Skin of body (tissue), 2 donors: Measurements from ENCODE around the gene CHRM2. TPM values are rescaled to one million over a fixed set of nuclear protein-coding genes. Genes with fewer than 3 reads are reported as not detected.

ENCODE experiments used
- DNase-seq: peaks from one replicate; lab custom pipeline; 2025; lab: John Stamatoyannopoulos, UW
- total RNA-seq: library from RNA; depleted of rRNA; stranded (reverse); fragments of >200 nt; gene quantifications from one replicate; pipeline ENCODE4 v1.2.3, GENCODE V29; 2014

CHRM2 gene
- total RNA-seq, 1 donor from 2014 or later: 0.20 TPM

DNA sequence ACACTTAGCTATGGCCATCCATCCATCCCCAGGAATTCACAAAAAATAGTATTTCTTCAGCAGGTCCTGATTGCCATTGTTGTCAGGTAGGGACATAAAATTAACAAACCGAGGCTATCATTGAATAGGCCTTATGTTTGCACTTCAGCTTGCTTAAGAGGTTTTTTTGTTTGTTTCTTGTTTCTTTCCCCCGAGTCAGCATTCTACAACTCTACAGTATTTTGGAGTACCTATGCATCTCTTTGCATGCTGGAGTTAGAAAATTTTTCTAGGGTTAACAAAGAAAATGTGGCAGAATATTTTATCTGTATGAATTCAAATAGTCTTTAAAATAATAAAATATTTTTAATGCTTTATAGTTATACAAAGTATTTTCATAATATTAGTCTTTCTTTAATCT lies 26.3 kb downstream of the CHRM2 start:
- DNase-seq: no peak

DNA sequence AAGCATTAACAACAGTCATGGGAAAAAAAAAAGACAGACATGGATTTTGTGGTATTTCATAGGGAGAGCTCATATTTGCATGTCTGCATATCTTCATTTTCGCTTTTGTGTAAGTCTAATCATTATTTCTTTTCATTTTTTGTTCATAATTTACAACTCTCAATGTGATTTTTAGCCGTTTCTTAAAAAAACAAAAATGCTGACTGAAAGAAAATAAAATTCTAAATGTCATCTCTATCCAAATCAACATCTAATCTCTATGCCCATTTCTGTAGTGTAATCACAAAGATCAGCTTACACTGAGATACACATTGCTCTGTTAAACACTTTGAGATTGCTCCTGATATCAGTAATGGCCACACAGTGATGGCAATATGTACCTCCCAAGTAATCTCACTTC lies 29.2 kb downstream of the CHRM2 start:
- DNase-seq: no peak

DNA sequence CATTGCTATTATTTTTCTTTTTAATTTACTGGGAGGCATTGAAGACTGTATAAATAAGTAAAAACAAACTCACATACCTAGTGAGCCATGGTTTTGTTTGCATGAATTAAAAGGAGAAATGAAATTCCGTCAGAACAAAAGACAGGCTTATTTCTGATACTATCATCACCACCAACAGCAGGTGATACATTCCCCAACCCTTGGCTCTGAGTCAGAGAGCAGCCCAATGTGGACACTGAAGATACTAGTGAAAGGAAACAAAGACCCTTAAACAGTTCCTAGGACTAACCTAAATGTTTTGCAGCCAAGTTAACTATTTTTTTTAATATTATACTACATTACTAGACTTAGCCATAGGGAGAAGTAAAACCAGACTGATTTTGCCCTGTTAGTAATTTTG lies 31.6 kb downstream of the CHRM2 start:
- no peak for DNase-seq

DNA sequence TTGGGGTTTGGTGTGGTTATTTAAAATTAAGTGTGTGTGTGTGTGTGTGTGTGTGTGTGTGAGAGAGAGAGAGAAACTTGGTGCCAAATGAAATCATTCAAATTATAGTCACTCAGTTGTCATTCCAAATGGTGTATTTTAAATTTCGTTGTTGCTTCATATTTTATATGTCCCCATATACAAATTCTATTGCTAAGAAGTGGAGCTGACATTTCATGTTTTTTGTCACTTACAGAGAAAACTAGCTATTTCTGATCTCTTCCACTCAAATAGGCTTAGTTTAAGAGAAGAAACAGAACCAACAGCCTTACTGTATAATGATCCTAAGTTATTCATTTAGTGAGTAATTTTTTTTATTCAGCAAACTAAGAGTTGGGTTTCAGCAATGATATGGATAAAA lies 42.3 kb downstream of the CHRM2 start:
- no peak for DNase-seq

DNA sequence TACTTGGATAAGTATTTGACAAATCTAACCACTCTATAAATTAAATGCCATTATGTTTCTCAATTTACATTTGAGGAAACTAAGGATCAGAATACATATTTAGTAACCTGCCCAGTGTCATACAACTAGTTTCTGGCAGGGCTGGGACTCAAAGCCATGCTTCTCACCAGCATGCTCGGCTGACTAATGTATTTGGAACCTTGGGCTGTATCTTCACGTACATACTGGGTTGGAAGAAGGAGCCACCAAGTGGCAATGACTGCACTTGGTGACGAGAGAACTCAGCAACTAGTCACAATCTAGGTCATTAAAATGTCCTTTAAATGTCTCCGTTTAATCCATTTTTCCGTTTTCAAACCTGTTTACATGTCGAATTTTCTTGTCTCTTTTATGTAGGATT lies 42.9 kb downstream of the CHRM2 start:
- DNase-seq: no peak

DNA sequence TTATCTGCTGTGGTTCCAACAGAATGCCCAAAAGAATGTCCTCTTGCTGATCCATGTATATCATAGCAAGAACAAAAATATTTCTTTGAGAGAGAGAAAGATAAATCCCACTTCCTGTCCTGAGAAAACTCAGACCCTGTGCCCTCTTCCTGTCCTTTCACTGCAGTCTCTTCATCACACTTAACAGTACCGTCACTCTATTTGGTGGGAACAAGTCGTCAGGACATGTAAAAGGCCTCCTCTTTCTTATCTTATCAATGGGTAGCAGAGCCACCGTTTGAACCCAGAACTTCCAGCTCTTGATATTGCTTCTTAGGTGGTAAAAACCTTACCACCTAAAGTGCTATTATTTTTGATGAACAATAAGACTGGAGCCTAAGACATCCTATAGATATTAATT lies 43.9 kb downstream of the CHRM2 start:
- DNase-seq: no peak

DNA sequence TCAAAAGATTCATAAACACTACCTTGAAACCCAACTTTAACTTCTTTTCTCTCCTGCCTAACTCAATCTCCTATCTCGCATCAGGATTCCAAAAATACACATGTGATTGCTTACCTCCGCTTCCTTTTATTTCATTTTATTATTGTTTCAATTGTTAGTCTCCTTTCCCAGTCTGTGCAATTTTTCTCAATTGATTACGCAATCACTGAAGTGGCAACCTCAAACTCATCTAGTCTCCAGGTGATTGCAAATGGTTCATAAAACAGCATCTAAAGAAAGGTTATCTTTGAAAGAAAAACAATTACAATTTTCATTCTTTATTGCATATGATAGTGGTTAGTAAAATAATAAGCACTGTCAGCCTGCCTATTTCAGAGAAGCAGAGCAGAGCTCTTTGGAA lies 45.6 kb downstream of the CHRM2 start:
- no peak for DNase-seq

DNA sequence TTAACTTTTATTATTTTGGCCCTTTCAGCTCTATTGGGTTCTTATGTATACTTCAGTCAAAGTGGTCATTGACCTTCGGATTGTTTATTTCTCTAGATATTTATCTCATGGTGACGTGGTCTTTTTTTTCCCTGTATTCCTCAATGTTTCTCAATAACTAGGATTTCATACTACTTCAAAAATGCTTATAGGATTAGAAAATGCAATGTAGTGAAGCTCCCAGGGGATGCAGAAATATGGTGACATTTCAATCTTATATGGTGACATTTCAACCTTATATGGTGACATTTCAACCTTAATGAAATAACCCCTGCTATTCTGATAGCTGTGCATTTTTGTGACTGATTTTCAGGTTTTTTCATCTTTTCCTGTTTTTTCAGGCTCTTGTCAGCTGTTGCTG lies 51.4 kb downstream of the CHRM2 start:
- DNase-seq: no peak

DNA sequence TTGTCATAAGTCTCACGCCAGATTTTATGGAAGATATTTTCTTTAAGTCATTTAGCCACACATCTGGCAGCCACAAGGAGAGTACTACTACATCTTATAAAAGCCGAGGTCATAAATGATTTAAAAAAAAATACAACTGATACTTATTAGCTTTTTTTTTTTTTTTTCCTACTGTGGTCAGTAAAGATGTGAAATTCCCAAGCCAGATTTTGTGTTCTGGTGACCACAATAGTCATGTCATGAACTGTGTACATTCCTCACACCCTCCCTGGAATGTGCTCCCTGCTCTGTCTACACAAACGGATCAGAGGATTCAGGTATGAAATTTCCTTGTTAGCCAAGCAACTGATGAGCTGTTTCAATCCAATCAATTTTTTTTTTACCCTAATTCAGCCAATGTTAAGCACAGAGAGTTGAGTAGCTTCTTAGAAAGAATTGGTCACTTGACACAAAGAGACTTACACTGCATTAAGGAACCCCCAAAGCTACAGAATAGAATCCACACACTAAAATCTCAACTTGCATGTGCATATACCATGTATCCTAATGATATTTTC lies 54.7 kb downstream of the CHRM2 start:
- DNase-seq: no peak

DNA sequence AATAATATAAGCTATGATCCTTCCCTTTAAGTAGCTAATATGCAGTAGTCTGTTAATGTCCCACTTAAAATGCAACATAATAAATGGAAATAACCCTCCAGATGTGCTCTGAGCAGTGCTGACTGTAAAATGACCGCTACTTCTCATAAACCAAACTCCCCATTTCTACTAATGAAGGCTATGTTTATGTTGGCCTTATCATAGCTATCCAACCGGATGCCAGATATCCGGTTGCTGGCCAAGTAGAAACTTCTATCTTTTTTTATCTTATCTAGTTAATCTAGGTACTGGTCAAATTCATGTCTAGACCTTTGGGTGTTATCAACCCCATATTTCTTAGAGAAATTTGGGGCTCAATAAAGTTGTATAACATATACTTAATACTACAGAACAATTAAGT lies 56.6 kb downstream of the CHRM2 start:
- DNase-seq: no peak

DNA sequence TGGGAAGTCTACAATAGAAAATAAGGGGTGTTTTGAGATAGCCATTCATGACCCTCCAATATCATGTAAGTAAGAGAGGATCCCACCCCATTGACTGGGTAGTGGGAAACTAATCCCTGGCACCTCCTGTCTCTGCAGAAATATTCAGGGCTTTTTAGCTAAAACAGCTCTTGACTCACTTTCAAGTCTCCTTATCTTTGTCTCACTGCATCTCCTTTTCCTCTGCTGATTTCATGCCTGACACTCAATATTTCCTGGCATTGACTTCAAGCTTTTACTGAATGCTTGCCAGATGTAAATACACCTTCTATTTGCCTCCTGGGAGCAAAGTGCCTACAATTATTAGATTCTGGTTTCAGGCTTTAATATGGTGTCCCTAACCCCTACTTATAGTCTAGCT lies 57.1 kb downstream of the CHRM2 start:
- no peak for DNase-seq

DNA sequence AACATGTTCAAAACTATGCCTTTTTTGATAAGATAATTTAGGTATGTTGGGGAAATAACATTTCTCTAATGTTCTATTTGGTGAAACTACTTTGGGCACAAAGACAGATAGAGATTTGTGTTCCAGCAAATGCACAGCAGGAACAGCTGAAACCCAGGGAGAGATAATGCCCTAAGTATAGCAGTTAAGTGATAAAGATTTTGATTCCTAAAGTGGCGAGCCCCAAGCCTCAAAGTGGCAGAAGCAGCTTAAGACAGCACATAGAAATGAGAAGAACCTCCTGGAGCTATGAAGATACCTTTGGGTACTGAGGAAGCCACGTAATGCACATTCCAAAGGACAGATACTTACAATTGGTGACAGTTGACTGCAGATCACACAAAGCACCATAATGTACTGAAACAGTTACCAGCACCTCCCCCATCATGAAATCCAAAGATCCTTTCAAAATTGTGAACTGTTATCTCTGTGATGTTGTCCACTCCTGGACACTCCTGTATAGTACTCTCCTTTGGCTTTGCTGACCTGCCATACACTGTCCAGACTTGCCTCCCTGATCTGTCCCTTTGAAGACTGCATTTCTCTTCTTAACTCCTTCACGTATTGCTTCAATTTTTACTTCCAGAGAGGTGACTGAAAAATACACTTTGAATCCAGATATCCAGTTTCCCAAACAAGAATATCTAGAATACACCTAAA lies 62.9 kb downstream of the CHRM2 start:
- no peak for DNase-seq

DNA sequence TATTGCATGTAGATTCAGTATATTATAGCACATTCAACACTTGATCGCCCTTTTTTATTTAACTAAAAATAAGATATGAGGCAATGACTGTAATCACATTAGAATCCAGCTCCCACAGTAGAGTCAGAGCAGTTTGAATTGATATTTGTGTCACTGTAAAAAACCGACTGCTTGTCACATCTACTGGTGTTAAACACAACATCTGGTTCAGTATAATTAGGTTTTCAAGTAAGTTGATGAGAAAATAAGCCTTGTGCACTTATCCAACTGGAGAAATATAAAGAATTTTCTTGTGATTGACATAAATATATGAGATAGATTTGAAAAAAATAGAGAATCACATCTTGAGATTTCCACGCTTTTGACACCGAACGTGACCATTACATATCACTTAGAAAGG lies 69.0 kb downstream of the CHRM2 start:
- no peak for DNase-seq

DNA sequence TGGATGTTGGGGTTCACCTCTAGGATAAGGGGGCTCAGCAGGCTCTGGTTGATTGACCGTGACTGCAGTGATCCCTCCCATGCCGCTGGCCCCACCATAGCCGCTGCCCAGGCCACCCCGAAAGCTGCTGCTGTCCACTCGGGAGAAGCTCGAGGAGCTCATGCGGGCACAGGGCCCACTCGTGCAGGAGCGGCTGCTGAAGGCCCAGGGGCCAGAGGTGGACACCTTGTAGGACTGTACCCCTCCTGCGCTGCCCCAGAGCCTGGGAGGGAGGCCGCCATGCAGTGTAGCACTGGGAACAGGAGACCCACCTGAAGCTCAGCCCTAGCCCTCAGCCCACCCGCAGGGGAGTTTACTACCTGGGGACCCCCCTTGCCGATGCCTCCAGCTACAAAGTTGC lies 70.0 kb downstream of the CHRM2 start:
- DNase-seq: no peak

DNA sequence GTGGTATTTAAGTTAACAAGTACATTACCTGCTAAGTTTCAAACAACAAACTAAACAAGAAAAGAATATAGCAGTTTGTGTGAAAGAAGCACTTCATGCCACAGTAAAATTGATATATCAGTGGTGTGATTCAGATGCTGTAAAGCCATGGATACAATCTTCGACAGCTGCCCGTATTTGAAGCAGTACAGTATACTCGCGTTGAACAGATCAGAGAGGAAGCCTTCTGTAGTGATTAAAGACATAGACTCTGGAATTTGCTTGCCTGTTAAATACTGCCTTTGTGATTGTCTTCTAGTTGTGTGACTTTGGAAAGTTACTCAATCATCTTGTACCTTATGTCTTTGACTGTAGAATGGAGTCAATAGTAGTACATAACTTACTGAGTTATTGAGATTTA lies 71.7 kb downstream of the CHRM2 start:
- DNase-seq: no peak

DNA sequence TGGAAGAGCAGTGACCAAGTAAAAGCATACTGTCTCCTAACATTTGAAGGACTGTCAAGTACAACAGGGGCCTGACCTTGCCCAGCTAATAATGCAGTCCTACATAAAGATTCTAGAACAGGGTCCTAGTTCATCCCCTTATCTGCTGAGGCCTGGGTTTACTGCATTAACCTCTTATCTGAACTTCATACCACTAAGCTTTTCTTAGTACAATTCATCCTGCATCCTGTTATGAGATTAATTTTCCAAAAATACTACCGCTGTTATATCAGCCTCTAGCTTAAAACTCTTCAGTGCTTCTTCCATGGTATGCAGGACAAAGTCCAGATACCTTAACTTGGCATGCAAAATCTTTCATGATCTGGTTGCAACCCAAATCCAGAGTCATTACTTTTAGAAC lies 72.5 kb downstream of the CHRM2 start:
- no peak for DNase-seq

DNA sequence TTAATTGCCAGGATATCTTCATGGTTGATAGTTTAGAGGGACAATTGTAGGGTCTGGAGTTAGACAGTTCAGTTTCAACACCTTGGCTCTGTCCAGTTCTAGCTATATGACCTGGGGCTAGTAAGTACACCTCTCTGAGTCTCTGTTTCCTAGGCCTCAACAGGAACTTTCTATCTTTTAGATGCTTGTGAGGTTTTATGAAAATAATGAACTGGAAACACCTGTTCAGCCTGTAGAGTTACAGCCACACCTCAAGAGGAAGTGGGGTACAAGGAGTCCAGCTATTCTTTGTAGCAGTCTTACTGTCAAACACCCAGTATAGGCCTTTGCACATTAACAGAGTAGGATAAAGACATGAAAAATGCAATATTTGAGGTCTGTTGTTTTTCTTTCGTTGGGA lies 73.4 kb downstream of the CHRM2 start:
- no peak for DNase-seq

DNA sequence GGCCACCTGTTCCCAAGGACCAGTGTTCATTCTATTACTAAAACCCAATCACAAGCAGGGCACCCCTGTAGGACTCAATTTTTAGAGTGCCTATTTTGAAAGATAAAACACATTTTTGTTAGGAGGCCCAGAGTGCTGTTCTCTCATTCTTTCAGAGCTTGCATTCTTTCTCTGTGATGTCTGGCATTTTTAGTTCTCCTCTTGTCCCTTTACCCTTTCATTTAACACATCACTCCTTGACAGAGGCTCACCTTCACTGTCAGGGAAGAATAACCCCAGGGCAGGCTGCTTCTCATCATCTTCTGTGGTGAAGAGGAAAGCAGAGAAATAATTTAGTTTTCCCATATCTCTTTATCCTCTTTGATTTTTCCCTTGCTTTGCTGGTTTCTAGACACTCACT lies 73.9 kb downstream of the CHRM2 start:
- DNase-seq: no peak

DNA sequence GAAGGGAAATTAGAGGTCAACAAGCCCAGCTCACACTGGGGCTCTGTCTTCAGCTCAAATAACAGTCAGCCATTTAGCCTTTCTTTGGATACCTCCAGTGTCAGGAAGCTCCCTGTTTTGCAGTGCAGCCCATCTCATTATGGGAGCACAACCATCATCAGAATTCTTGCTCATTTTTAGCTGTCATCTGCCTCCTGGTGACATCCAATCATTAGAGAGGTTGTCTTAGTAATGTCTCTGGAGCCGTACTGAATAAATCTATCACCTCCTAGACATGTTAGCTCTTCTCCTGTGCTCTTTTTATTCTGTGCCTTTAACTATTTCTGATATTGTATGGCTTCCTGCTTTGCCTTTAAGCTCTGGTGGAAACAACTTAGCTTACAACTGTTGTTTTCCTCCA lies 74.5 kb downstream of the CHRM2 start:
- DNase-seq: no peak

DNA sequence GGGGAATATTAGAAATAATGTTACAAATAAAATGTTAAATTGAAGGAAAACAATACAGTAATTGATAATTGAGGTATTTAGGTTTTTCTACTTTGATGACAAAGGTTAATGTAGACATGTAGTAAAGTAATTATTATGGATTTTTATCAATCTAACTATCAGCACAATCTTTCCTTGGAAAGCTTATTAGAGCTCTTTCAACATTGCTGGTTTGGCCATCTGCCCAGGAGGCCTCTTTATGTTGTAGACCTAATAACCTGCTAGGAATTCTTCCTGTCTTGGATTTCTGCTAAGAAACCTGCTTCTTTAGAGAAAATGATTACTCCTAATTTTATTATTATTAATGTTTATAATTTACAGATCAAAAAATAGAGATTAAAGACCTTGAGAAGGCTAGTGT lies 78.9 kb downstream of the CHRM2 start:
- DNase-seq: no peak

DNA sequence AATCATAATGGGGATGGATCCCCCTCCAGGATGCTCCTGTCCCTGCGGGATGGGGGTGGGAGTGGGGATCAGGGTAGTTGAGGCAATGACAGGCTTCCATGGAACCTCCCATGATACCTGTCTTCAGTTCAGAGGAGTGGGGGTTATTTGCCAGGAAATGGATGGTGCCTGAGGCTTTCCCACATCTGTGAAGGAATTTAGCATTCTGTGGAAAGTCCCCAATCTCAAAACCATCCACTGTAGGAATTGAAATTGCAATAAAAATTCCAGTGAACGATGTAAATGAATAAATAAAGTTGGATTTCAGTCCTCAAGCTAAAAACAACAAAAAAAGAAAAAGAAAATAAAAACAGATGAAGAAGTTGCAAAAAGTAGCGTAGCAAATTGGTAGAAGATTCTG lies 81.9 kb downstream of the CHRM2 start:
- DNase-seq: no peak

DNA sequence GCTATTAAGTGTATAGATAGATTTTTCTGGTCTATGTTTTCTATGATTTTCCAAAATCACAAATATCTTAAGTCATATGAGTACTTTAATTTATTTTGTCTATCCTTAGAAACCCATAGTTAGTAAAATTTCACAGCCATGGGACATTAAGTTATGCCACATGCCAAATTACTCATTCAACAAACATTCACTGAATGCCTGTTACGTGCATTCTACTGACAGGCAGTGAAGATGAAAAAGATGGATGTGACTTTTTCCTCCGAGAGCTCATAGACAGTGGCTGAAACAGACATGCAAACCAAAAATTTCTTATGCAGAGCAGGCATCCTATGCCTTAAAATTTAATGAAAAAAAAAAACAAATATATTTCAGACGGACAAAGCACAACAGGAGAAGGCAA lies 84.9 kb downstream of the CHRM2 start:
- DNase-seq: no peak

DNA sequence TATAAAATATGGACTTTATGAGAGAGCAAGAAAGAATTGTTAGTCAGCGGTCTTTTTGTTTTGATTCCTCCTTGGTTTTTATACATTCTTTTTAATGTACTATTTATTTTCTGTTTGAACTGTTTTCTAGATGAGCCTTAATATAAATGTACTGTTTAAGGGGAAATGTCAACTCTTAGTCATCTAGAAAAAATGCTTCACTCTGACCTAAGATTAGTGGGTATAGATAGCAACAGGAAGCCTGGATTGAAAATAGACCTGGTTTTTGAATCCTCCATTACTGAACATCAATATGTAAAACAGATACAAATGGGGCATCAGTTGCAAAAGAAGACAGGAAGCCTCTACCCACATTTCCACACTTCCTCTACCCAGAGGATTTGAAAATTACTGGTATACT lies 87.8 kb downstream of the CHRM2 start:
- DNase-seq: no peak

DNA sequence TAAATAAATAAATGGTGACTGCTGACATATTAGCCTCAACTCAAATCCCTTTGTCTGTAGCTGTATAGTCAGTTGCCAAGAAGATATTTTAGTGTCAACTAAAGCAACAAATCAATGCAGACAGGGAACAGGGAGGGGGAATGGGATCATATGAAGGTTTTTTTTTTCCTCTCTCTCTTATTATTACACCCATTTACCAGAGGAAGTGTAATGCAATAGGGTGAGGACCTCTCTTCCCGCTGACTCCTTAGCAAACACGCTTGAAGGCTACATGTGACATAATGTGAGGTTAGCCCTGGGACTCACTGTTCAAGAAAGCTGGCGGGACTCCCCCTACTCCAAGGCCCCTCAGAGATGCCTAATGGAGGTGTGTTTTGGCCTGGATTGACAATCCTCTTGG lies 88.2 kb downstream of the CHRM2 start:
- no peak for DNase-seq
